ENCODE data around the gene CDC73. TPM values are rescaled to one million over a fixed set of nuclear protein-coding genes. Genes with fewer than 3 reads are reported as not detected.

Gene CDC73
- total and polyA plus RNA-seq, 2 of the 13 experiments (the other 11 are each of a cell fraction or from before 2014, with no cell fraction given) = 20.2 to 26.3 TPM

GRCh38 chr1:193114485-193115095 is 7.2 kb upstream of the CDC73 start (continued):
- no peak for TF ChIP-seq ZBTB37 (CRISPR knock-in tag; IDR thresholded peaks at IDR 0.05)
- TF ChIP-seq, protein P1, sequence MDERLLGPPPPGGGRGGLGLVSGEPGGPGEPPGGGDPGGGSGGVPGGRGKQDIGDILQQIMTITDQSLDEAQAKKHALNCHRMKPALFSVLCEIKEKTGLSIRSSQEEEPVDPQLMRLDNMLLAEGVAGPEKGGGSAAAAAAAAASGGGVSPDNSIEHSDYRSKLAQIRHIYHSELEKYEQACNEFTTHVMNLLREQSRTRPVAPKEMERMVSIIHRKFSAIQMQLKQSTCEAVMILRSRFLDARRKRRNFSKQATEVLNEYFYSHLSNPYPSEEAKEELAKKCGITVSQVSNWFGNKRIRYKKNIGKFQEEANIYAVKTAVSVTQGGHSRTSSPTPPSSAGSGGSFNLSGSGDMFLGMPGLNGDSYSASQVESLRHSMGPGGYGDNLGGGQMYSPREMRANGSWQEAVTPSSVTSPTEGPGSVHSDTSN (CRISPR knock-in tag; IDR thresholded peaks at IDR 0.05) = no peak
- TF ChIP-seq NFIC (IDR thresholded peaks at IDR 0.05; ENCODE audit: low read length) = peak; percentile 75; the same call in 1 of the 2 replicates
- TF ChIP-seq SP4 (CRISPR knock-in tag; IDR thresholded peaks at IDR 0.05) = no peak
- TF ChIP-seq MEIS1 (CRISPR knock-in tag; IDR thresholded peaks at IDR 0.05; ENCODE audit: borderline replicate concordance) = no peak
- no peak for TF ChIP-seq ARID3A (IDR thresholded peaks at IDR 0.05; ENCODE audit: low read depth, low read length)
- no peak for TF ChIP-seq NFE2L1 (CRISPR knock-in tag; IDR thresholded peaks at IDR 0.05; ENCODE audit: borderline replicate concordance)
- TF ChIP-seq TBX3 (IDR thresholded peaks at IDR 0.05; ENCODE audit: borderline replicate concordance) = peak; percentile 61; the same call in 1 of the 2 replicates
- no peak for TF ChIP-seq HDAC1 (CRISPR knock-in tag; IDR thresholded peaks at IDR 0.05)
- TF ChIP-seq IKZF4 (CRISPR knock-in tag; IDR thresholded peaks at IDR 0.05; ENCODE audit: borderline replicate concordance, low read depth, not compliant biosample characterization) = no peak
- TF ChIP-seq PRMT3 (CRISPR knock-in tag; IDR thresholded peaks at IDR 0.05; ENCODE audit: borderline replicate concordance, low read depth) = no peak
- TF ChIP-seq, protein P2, sequence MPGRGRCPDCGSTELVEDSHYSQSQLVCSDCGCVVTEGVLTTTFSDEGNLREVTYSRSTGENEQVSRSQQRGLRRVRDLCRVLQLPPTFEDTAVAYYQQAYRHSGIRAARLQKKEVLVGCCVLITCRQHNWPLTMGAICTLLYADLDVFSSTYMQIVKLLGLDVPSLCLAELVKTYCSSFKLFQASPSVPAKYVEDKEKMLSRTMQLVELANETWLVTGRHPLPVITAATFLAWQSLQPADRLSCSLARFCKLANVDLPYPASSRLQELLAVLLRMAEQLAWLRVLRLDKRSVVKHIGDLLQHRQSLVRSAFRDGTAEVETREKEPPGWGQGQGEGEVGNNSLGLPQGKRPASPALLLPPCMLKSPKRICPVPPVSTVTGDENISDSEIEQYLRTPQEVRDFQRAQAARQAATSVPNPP (CRISPR knock-in tag; IDR thresholded peaks at IDR 0.05) = no peak
- TF ChIP-seq, protein P3, sequence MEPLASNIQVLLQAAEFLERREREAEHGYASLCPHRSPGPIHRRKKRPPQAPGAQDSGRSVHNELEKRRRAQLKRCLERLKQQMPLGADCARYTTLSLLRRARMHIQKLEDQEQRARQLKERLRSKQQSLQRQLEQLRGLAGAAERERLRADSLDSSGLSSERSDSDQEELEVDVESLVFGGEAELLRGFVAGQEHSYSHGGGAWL (CRISPR knock-in tag; IDR thresholded peaks at IDR 0.05) = no peak
- no peak for TF ChIP-seq SNRNP70 (IDR thresholded peaks at IDR 0.05; ENCODE audit: low read depth, low read length)
- TF ChIP-seq GABPA (IDR thresholded peaks at IDR 0.05; ENCODE audit: low read depth, low read length) = no peak
- TF ChIP-seq GABPA (CRISPR knock-in tag; IDR thresholded peaks at IDR 0.05; ENCODE audit: low read depth) = no peak
- no peak for TF ChIP-seq ARNT (IDR thresholded peaks at IDR 0.05)
- TF ChIP-seq SPEN (CRISPR knock-in tag; IDR thresholded peaks at IDR 0.05; ENCODE audit: low read depth) = no peak
- no peak for TF ChIP-seq KDM6A (CRISPR knock-in tag; IDR thresholded peaks at IDR 0.05; ENCODE audit: low read depth)
- no peak for TF ChIP-seq TOE1 (CRISPR knock-in tag; IDR thresholded peaks at IDR 0.05)
- TF ChIP-seq ZFYVE20 (CRISPR knock-in tag; IDR thresholded peaks at IDR 0.05; ENCODE audit: borderline replicate concordance, low read depth) = no peak
- no peak for TF ChIP-seq ZKSCAN5 (CRISPR knock-in tag; IDR thresholded peaks at IDR 0.05)
- TF ChIP-seq, protein P4, sequence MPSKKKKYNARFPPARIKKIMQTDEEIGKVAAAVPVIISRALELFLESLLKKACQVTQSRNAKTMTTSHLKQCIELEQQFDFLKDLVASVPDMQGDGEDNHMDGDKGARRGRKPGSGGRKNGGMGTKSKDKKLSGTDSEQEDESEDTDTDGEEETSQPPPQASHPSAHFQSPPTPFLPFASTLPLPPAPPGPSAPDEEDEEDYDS (CRISPR knock-in tag; IDR thresholded peaks at IDR 0.05) = no peak
- TF ChIP-seq NCOA1 (CRISPR knock-in tag; IDR thresholded peaks at IDR 0.05) = no peak
- TF ChIP-seq ATAD3A (CRISPR knock-in tag; IDR thresholded peaks at IDR 0.05) = no peak
- TF ChIP-seq HNRNPK (IDR thresholded peaks at IDR 0.05; ENCODE audit: low read depth, low read length, poor library complexity, severe bottlenecking) = no peak

Data from HepG2 (cell line).